H9 (cell line): ENCODE measurements around the gene SF3A1. TPM values are rescaled to one million over a fixed set of nuclear protein-coding genes. Genes with fewer than 3 reads are reported as not detected.

Experiments
- DNase-seq: peaks from one replicate; pipeline ENCODE4 v3.0.0-alpha.2; 2017
- H2AFZ ChIP-seq: one replicate; pipeline ENCODE4 v1.6.1; 2013; ENCODE audit warnings: mild to moderate bottlenecking, low read length, control low read depth, moderate library complexity
- H2AK5ac ChIP-seq: 2 replicates; pipeline ENCODE4 v1.6.1; 2013; ENCODE audit warnings: low read length, control low read depth, mixed read lengths; ENCODE audit not compliant: insufficient read length
- H2BK120ac ChIP-seq: one replicate; pipeline ENCODE4 v1.6.1; 2013; ENCODE audit warnings: low read depth, mild to moderate bottlenecking, low read length, control low read depth, inconsistent platforms; ENCODE audit not compliant: poor library complexity, severe bottlenecking
- H2BK12ac ChIP-seq: 2 replicates; pipeline ENCODE4 v1.6.1; 2013; ENCODE audit warnings: low read length, control low read depth, mixed read lengths, low read depth; ENCODE audit not compliant: insufficient read length
- H2BK15ac ChIP-seq: 2 replicates; pipeline ENCODE4 v1.6.1; 2013; ENCODE audit warnings: low read depth, low read length, control low read depth
- H2BK20ac ChIP-seq: one replicate; pipeline ENCODE4 v1.6.1; 2013; ENCODE audit warnings: low read depth, mild to moderate bottlenecking, low read length, control low read depth, inconsistent platforms; ENCODE audit not compliant: poor library complexity, severe bottlenecking
- H2BK5ac ChIP-seq: 2 replicates; pipeline ENCODE4 v1.6.1; 2013; ENCODE audit warnings: low read length, control low read depth, mixed read lengths; ENCODE audit not compliant: insufficient read length
- H3K14ac ChIP-seq: 2 replicates; pipeline ENCODE4 v1.6.1; 2013; ENCODE audit warnings: low read length, control low read depth; ENCODE audit not compliant: insufficient read depth
- H3K18ac ChIP-seq: 2 replicates; pipeline ENCODE4 v1.6.1; 2013; ENCODE audit warnings: low read depth, mild to moderate bottlenecking, mixed read lengths, low read length, control low read depth; ENCODE audit not compliant: insufficient read length
- H3K23ac ChIP-seq: 2 replicates; pipeline ENCODE4 v1.6.1; 2013; ENCODE audit warnings: low read length, control low read depth, mixed read lengths, low read depth; ENCODE audit not compliant: insufficient read length
- H3K23me2 ChIP-seq: 2 replicates; pipeline ENCODE4 v1.6.1; 2013; ENCODE audit warnings: low read depth, mild to moderate bottlenecking, mixed read lengths, low read length, control low read depth; ENCODE audit not compliant: insufficient read length, poor library complexity, severe bottlenecking
- H3K27ac ChIP-seq: 2 replicates; pipeline ENCODE4 v1.5.1; 2013; ENCODE audit warnings: low read length, control low read depth, mixed read lengths, low read depth; ENCODE audit not compliant: insufficient read length
- H3K27me3 ChIP-seq: 2 replicates; pipeline ENCODE4 v1.6.1; 2013; ENCODE audit warnings: low read length, control low read depth, inconsistent platforms; ENCODE audit not compliant: insufficient read depth
- H3K4ac ChIP-seq: 2 replicates; pipeline ENCODE4 v1.6.1; 2013; ENCODE audit warnings: low read depth, mild to moderate bottlenecking, control low read depth, inconsistent platforms, low read length, moderate library complexity
- H3K4me1 ChIP-seq: 2 replicates; pipeline ENCODE4 v1.6.1; 2013; ENCODE audit warnings: low read length, control low read depth, inconsistent platforms; ENCODE audit not compliant: insufficient read depth
- H3K4me2 ChIP-seq: 2 replicates; pipeline ENCODE4 v1.6.1; 2013; ENCODE audit warnings: low read length, control low read depth, mixed read lengths; ENCODE audit not compliant: insufficient read length, insufficient read depth
- H3K56ac ChIP-seq: 2 replicates; pipeline ENCODE4 v1.6.1; 2013; ENCODE audit warnings: low read depth, mild to moderate bottlenecking, mixed read lengths, low read length, control low read depth; ENCODE audit not compliant: insufficient read length
- H3K79me1 ChIP-seq: 2 replicates; pipeline ENCODE4 v1.6.1; 2013; ENCODE audit warnings: low read depth, mild to moderate bottlenecking, moderate library complexity, low read length, control low read depth, inconsistent platforms; ENCODE audit not compliant: insufficient read depth, poor library complexity, severe bottlenecking
- H3K79me2 ChIP-seq: 2 replicates; pipeline ENCODE4 v1.6.1; 2013; ENCODE audit warnings: low read length, control low read depth, inconsistent platforms; ENCODE audit not compliant: insufficient read depth
- H3K9ac ChIP-seq: 2 replicates; pipeline ENCODE4 v1.6.1; 2013; ENCODE audit warnings: low read length, control low read depth, mixed read lengths; ENCODE audit not compliant: insufficient read length; ENCODE audit errors: extremely low read depth
- H3K9me3 ChIP-seq: one replicate; pipeline ENCODE4 v1.6.1; 2013; ENCODE audit warnings: low read depth, low read length, inconsistent platforms; ENCODE audit not compliant: control insufficient read depth
- H3T11ph ChIP-seq: one replicate; pipeline ENCODE4 v1.6.1; 2013; ENCODE audit warnings: mild to moderate bottlenecking, low read length, control low read depth, inconsistent platforms
- H4K20me1 ChIP-seq: one replicate; pipeline ENCODE4 v1.6.1; 2013; ENCODE audit not compliant: control insufficient read depth, insufficient read length, insufficient read depth
- H4K5ac ChIP-seq: 2 replicates; pipeline ENCODE4 v1.6.1; 2013; ENCODE audit warnings: low read depth, mild to moderate bottlenecking, mixed read lengths, low read length, control low read depth; ENCODE audit not compliant: insufficient read length
- H4K8ac ChIP-seq: replicated peaks from 2 replicates; pipeline ENCODE4 v1.6.1; 2013; ENCODE audit warnings: low read length, control low read depth, mixed read lengths, low read depth; ENCODE audit not compliant: insufficient read length
- H4K91ac ChIP-seq: 2 replicates; pipeline ENCODE4 v1.6.1; 2013; ENCODE audit warnings: low read depth, mild to moderate bottlenecking, moderate library complexity, mixed read lengths, low read length, control low read depth; ENCODE audit not compliant: insufficient read length
- H3K27ac Mint-ChIP-seq, 3 experiments: 2 replicates in 2 of 3; 3 replicates in 1 of 3; pipeline ENCODE4 v1.8.0; 2020 to 2021; ENCODE audit warnings: mixed read lengths in 3 of 3, mild to moderate bottlenecking in 1 of 3, moderate library complexity in 1 of 3
- H3K27me3 Mint-ChIP-seq: 2 replicates; pipeline ENCODE4 v1.8.0; 2021; ENCODE audit warnings: low read depth, mild to moderate bottlenecking, moderate library complexity, mixed read lengths
- H3K36me3 Mint-ChIP-seq, 3 experiments: 2 replicates in 2 of 3; 3 replicates in 1 of 3; pipeline ENCODE4 v1.8.0; 2020 to 2021; ENCODE audit warnings: low read depth in 3 of 3, mixed read lengths in 3 of 3; ENCODE audit not compliant: insufficient read depth in 1 of 3
- H3K4me1 Mint-ChIP-seq, 2 experiments: 2 replicates each; pipeline ENCODE4 v1.8.0; 2020; ENCODE audit warnings: mixed read lengths in 2 of 2
- H3K4me3 Mint-ChIP-seq, 2 experiments: 2 replicates in 1 of 2; 3 replicates in 1 of 2; pipeline ENCODE4 v1.8.0; 2020 to 2021; ENCODE audit warnings: mild to moderate bottlenecking in 2 of 2, mixed read lengths in 2 of 2, moderate library complexity in 1 of 2
- H3K9me3 Mint-ChIP-seq, 2 experiments: 2 replicates in 1 of 2; 3 replicates in 1 of 2; pipeline ENCODE4 v1.8.0; 2020; ENCODE audit warnings: mild to moderate bottlenecking in 2 of 2, mixed read lengths in 2 of 2, moderate library complexity in 1 of 2
- CTCF ChIP-seq: fragments of 200-600 bp; sonication (generic); conservative IDR thresholded peaks from 3 replicates; pipeline ENCODE4 v1.8.0; 2021; ENCODE audit warnings: antibody characterized with exemption, mild to moderate bottlenecking
- WGBS: extraction: QIAGEN DNeasy Blood & Tissue Kit; methylation state at CpG from one replicate; pipeline ENCODE4 v1.1.7; 2013; ENCODE audit warnings: missing lambda C conversion rate, low lambda C conversion rate, mixed read lengths; ENCODE audit not compliant: insufficient read length; ENCODE audit errors: extremely low coverage; 5-methylcytosine and 5-hydroxymethylcytosine counted together
- total RNA-seq: library from RNA; stranded (reverse); gene quantifications from 2 replicates; pipeline ENCODE4 v1.2.1, GENCODE V29; 2021

Gene SF3A1
- total RNA-seq, 1 experiment from 2014 or later, result 225 TPM

GRCh38 chr22:30393885-30394284, 37.2 kb upstream of the SF3A1 start:
- H3K4me1 ChIP-seq, result peaks cover 6% of the 10 kb centered on the region; the same call in 1 of the 2 replicates
- peaks cover 39 to 47% of the 10 kb centered on the region in 2 experiments for H3K4me1 Mint-ChIP-seq
- no peaks in the 10 kb centered on the region for H3K79me1 ChIP-seq
- H2AFZ ChIP-seq, result no peak overlapping the region
- H3K27me3 ChIP-seq, result peaks cover 4% of the 10 kb centered on the region; the same call in 1 of the 2 replicates
- no peak overlapping the region for H3K4ac ChIP-seq
- no peaks in the 10 kb centered on the region for H4K20me1 ChIP-seq
- H3K56ac ChIP-seq, result no peak overlapping the region
- H3K27me3 Mint-ChIP-seq, result peaks cover 36% of the 10 kb centered on the region
- H2BK5ac ChIP-seq, result no peak overlapping the region
- no peak overlapping the region for H3K4me3 Mint-ChIP-seq
- no peak overlapping the region for H3K14ac ChIP-seq
- WGBS, result no CpG with 5 or more reads among the region's 3 CpGs
- H3K18ac ChIP-seq, result no peak overlapping the region
- peaks cover 7% of the 10 kb centered on the region for H3K23me2 ChIP-seq
- DNase-seq, result no peak
- H2BK15ac ChIP-seq, result no peak overlapping the region
- H3K9me3 ChIP-seq, result no peaks in the 10 kb centered on the region
- H4K5ac ChIP-seq, result no peak overlapping the region
- no peaks in the 10 kb centered on the region for H3K79me2 ChIP-seq
- no peak overlapping the region for H2AK5ac ChIP-seq
- H3K9me3 Mint-ChIP-seq, result peaks cover 5 to 11% of the 10 kb centered on the region in 2 experiments
- no peak overlapping the region for H2BK12ac ChIP-seq
- H3K36me3 Mint-ChIP-seq, result peaks cover 0 to 8% (median 5%) of the 10 kb centered on the region in 3 experiments; a peak in 3 of 7 replicates
- no peak for TF ChIP-seq CTCF
- no peak overlapping the region for H2BK120ac ChIP-seq
- H4K8ac ChIP-seq, result no peak overlapping the region
- no peak overlapping the region for H3K4me2 ChIP-seq
- peak overlapping the region in 2 of 3 experiments; percentile 16 to 24; a peak in 3 of 7 replicates for H3K27ac Mint-ChIP-seq
- H2BK20ac ChIP-seq, result no peak overlapping the region
- no peak overlapping the region for H4K91ac ChIP-seq
- no peak overlapping the region for H3K9ac ChIP-seq
- H3K23ac ChIP-seq, result no peak overlapping the region
- H3T11ph ChIP-seq, result no peak overlapping the region
- H3K27ac ChIP-seq, result no peak overlapping the region
